AG04450 (cell line): ENCODE data around the gene ETV6. TPM values are rescaled to one million over a fixed set of nuclear protein-coding genes. Genes with fewer than 3 reads are reported as not detected.

ENCODE experiments used
- CTCF ChIA-PET: fragments of 300-600, 350-600 bp; formaldehyde crosslinking; extraction: SDS; loops from one replicate; lab custom pipeline; 2022; ENCODE audit warnings: antibody characterized with exemption, inconsistent platforms; lab: Charles Lee
- POLR2A ChIA-PET: fragments of 350-600 bp; formaldehyde crosslinking; extraction: SDS; loops from one replicate; lab custom pipeline; 2021; ENCODE audit warnings: antibody characterized with exemption, inconsistent platforms; lab: Yijun Ruan, JAX
- DNase-seq: peaks from one replicate; pipeline ENCODE4 v3.0.0-alpha.2; 2011; ENCODE audit warnings: low read depth, low spot score
- H3K27ac ChIP-seq: one replicate; pipeline ENCODE4 v1.5.1; 2012; ENCODE audit warnings: low read depth, low read length, control low read depth
- H3K27me3 ChIP-seq: one replicate; pipeline ENCODE4 v1.6.0; 2012; ENCODE audit warnings: low read length; ENCODE audit not compliant: control insufficient read depth, insufficient read depth
- H3K4me3 ChIP-seq: 2 replicates; pipeline ENCODE4 v1.5.1; 2011; ENCODE audit warnings: mild to moderate bottlenecking, low read depth, low read length, control low read depth
- H3K9me3 ChIP-seq: 2 replicates; pipeline ENCODE4 v1.5.1; 2012; ENCODE audit warnings: low read length; ENCODE audit not compliant: control insufficient read depth, insufficient read depth
- polyA plus RNA-seq: library from polyadenylated mRNA; depleted of rRNA; stranded (reverse); fragments of >200 nt; gene quantifications from 2 replicates; pipeline ENCODE4 v1.2.3, GENCODE V29; 2011
- TF ChIP-seq, protein P1 (sequence below): IDR thresholded peaks from 2 replicates; pipeline ENCODE4 v1.5.1; 2011; ENCODE audit warnings: low read depth, low read length, control low read depth, inconsistent platforms

ETV6 gene
- polyA plus RNA-seq, 1 experiment, result 7.9 TPM

DNA sequence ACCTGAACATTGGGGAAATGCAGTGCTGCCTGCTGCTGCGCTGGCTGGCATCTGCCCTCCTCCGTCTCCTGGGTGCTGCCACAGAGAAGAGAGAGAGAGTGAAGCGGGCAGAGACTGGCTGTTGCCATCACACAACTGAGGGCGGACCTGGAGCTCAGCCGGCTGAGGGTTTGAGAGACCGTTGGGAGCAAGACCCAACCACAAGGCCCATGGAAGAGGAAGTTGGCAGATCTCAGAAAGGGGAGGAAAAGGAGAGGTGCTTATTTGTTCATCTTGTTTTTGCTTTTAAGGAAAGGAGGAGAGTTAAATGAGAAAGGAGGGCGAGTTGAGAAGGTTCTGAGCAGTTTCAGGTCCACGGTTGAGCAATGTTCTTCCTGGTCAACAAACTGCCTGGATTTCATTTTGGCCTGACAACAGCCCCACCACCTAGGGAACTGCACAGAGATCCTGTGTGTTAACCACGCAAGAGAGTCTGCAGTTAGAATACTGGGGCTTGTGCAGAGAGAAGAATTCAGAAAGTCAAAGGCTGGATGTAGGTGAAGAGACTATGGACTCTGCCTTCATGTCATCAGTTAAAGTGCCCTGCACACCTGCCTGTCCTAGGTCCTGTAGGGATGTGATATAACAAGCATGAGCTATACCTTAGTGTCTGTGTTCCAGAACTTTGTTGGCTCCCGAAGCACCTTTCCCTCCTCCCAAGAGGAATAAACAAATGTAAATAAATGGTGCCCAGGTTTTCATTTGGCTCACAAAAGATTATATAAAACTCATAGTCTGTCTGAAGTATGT lies 124.6 kb downstream of the ETV6 start:
- H3K27me3 ChIP-seq, result no peaks in the 10 kb centered on the region
- TF ChIP-seq, protein P1, sequence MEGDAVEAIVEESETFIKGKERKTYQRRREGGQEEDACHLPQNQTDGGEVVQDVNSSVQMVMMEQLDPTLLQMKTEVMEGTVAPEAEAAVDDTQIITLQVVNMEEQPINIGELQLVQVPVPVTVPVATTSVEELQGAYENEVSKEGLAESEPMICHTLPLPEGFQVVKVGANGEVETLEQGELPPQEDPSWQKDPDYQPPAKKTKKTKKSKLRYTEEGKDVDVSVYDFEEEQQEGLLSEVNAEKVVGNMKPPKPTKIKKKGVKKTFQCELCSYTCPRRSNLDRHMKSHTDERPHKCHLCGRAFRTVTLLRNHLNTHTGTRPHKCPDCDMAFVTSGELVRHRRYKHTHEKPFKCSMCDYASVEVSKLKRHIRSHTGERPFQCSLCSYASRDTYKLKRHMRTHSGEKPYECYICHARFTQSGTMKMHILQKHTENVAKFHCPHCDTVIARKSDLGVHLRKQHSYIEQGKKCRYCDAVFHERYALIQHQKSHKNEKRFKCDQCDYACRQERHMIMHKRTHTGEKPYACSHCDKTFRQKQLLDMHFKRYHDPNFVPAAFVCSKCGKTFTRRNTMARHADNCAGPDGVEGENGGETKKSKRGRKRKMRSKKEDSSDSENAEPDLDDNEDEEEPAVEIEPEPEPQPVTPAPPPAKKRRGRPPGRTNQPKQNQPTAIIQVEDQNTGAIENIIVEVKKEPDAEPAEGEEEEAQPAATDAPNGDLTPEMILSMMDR, result no peak
- CTCF ChIA-PET, result interaction anchor here (1.1 kb wide), 1 partner anchor 19 kb away, joined by 3 read pairs; no protein-coding TSS in a partner anchor
- no peak overlapping the region for H3K4me3 ChIP-seq
- POLR2A ChIA-PET, result no interaction called here
- H3K27ac ChIP-seq, result no peak overlapping the region
- no peak for DNase-seq
- H3K9me3 ChIP-seq, result no peaks in the 10 kb centered on the region; the same call in 1 of the 2 replicates

DNA sequence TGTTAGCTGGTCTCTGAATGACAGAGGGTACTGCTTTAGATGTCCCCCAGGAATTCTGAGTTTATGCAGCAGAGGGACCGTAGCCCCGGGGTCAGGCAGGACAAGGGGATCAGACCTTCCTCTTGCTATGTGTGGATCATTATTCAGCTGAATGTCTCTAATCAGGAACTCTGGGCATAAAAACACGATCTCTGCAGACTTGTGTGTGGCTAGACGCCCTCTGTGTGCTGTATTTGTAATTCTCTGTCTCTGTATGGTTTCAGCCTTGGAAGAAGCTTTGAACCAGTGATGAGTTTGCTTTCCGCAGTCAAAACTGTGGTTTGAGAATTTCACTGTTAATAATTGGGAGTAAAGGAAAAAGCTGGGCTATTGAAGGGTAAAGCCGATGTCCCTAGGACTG lies 125.3 kb downstream of the ETV6 start:
- Histone ChIP-seq H3K4me3 (no peak overlapping the region), H3K27ac (no peak overlapping the region), H3K27me3 (no peaks in the 10 kb centered on the region), H3K9me3 (no peaks in the 10 kb centered on the region; the same call in 1 of the 2 replicates)
- ChIA-PET POLR2A (no interaction called here), CTCF (no interaction called here)
- TF ChIP-seq, protein P1, result no peak
- no peak for DNase-seq

DNA sequence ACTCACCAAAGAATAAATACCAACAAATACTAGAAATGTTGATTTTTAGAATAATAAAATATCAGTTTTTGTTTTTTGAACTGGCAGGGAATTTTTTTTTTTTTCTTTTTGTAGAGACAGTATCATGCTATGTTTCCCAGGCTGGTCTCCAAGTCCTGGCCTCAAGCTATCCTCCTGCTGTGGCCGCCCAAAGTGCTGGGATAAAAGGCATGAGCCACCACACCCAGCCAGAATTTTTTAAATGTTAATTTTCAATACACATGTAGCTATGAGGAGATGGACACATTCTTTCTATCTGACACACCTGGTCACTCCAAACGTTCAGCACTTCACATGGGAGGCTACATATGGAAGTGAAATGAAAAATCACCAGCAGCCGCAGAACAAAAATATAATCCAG lies 126.8 kb downstream of the ETV6 start:
- ChIA-PET CTCF (interaction anchor here (0.7 kb wide), 1 partner anchor 132 kb away, joined by 4 read pairs; no protein-coding TSS in a partner anchor), POLR2A (no interaction called here)
- no peak overlapping the region for H3K27ac ChIP-seq
- no peak overlapping the region for H3K4me3 ChIP-seq
- H3K9me3 ChIP-seq, result no peaks in the 10 kb centered on the region; the same call in 1 of the 2 replicates
- no peaks in the 10 kb centered on the region for H3K27me3 ChIP-seq
- TF ChIP-seq, protein P1, result no peak
- DNase-seq, result no peak

DNA sequence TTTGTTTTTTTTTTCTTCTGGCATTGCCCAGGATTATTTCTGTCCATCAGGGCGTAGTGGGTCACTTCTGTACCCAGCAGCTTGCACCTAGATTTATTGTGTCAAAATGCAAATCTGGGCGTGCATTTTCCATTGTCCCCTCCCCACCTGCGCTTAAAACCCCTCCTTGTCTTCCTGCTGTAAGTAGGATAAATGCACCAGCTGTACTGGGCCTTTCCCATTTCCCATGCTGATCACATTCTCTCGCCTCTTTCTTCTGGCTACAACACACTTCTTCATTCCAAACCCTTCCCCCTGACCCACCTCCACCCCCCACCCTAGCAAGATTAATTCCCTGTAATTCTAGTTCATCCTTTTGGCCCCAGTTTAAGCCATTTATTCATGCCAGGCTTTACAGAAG lies 128.0 kb downstream of the ETV6 start:
- POLR2A ChIA-PET, result no interaction called here
- TF ChIP-seq, protein P1, result no peak
- Histone ChIP-seq H3K4me3 (no peak overlapping the region), H3K9me3 (no peaks in the 10 kb centered on the region; the same call in 1 of the 2 replicates), H3K27ac (no peak overlapping the region), H3K27me3 (no peaks in the 10 kb centered on the region)
- no peak for DNase-seq
- CTCF ChIA-PET, result no interaction called here

DNA sequence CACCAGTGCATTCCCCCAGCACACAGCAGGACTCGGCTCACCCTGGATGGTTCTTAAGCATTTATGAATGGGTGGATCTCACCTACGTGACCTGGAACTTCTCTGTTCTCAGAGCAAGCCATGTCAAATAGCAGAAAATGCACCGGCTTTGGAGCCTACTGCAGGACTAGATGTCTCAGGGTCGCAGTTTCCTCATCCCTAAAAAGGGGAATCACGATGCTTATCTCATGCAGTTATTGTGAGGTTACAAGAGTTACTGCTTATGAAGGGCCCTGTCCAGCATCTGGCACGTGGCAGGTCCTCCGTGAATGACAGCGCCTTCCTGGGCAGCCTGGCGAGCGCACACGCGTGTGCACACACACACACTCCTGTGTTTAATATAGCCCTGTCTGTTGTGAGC lies 128.5 kb downstream of the ETV6 start:
- Histone ChIP-seq H3K27ac (no peak overlapping the region), H3K27me3 (no peaks in the 10 kb centered on the region), H3K4me3 (no peak overlapping the region), H3K9me3 (no peaks in the 10 kb centered on the region; the same call in 1 of the 2 replicates)
- TF ChIP-seq, protein P1, result no peak
- POLR2A ChIA-PET, result no interaction called here
- CTCF ChIA-PET, result no interaction called here
- DNase-seq, result no peak
